HCT116 (cell line): ENCODE data around the gene KCNAB3. TPM values are rescaled to one million over a fixed set of nuclear protein-coding genes. Genes with fewer than 3 reads are reported as not detected.

Experiments used
- ATAC-seq: fragments of 200-7000 bp; cut with Tn5 transposase; 2 replicates; pipeline ENCODE4 v1.9.1; 2020; ENCODE audit warnings: mild to moderate bottlenecking, moderate library complexity
- BruUV-seq: library from RNA; stranded (reverse); fragments of 400-500 nt; replicated peaks from 2 replicates; lab custom pipeline; 2021; lab: Mats Ljungman, UMichigan
- CTCF ChIA-PET: fragments of 300-600 bp; sonication (Branson Sonifier 250); formaldehyde crosslinking; loops from one replicate; lab custom pipeline; 2021; ENCODE audit warnings: antibody characterized with exemption; lab: Charles Lee
- POLR2A ChIA-PET: fragments of 300-600, 350-600 bp; sonication (Branson Sonifier 250); formaldehyde crosslinking; loops from one replicate; lab custom pipeline; 2021; ENCODE audit warnings: antibody characterized with exemption; lab: Charles Lee
- RAD21 ChIA-PET, 2 experiments: fragments of 300-600 bp; sonication (Branson Sonifier 250); formaldehyde crosslinking; loops; one replicate each; lab custom pipeline; 2023; ENCODE audit warnings: low total read pairs in 2 of 2; ENCODE audit not compliant: uncharacterized antibody in 2 of 2, unreplicated experiment in 2 of 2, low non-redundant PET in 1 of 2; lab: Charles Lee
- DNase-seq: peaks from one replicate; pipeline ENCODE4 v3.0.0-alpha.2; 2010; ENCODE audit warnings: low read depth, low spot score
- H2AFZ ChIP-seq: fragments of 200-600 bp; shearing (Covaris generic), sonication (generic); 2 replicates; pipeline ENCODE4 v1.6.1; 2017; ENCODE audit warnings: low read depth, mixed run types, mixed read lengths, antibody characterized with exemption, low read length; ENCODE audit not compliant: poor library complexity, severe bottlenecking
- H3K27ac ChIP-seq: 2 replicates; pipeline ENCODE4 v1.5.1; 2012; ENCODE audit warnings: low read depth, low read length
- H3K27me3 ChIP-seq: fragments of 200-600 bp; sonication (generic); 2 replicates; pipeline ENCODE4 v1.6.1; 2016; ENCODE audit warnings: mixed run types, low read length, mixed read lengths; ENCODE audit not compliant: insufficient read depth
- H3K36me3 ChIP-seq, 2 experiments: fragments of 200-500 bp in 1 of 2; fragments of 200-600 bp in 1 of 2; sonication (Bioruptor generic) in 1 of 2; sonication (generic) in 1 of 2; 2 replicates each; pipeline versions ENCODE4 v1.5.1 to v1.6.1; 2014 to 2016; ENCODE audit warnings: low read length in 2 of 2, inconsistent platforms in 1 of 2, mixed read lengths in 1 of 2, mixed run types in 1 of 2; ENCODE audit not compliant: insufficient read depth in 2 of 2, control insufficient read depth in 1 of 2
- H3K4me1 ChIP-seq, 2 experiments: fragments of 200-600 bp in 1 of 2; sonication (generic) in 1 of 2; 2 replicates each; pipeline versions ENCODE4 v1.5.1 to v1.6.1; 2012 to 2017; ENCODE audit warnings: low read length in 2 of 2, inconsistent platforms in 1 of 2, mild to moderate bottlenecking in 1 of 2, mixed read lengths in 1 of 2, mixed run types in 1 of 2, moderate library complexity in 1 of 2; ENCODE audit not compliant: insufficient read depth in 2 of 2, control insufficient read depth in 1 of 2
- H3K4me2 ChIP-seq: fragments of 200-600 bp; sonication (generic); 2 replicates; pipeline ENCODE4 v1.6.1; 2017; ENCODE audit warnings: mixed run types, low read length, mixed read lengths
- H3K4me3 ChIP-seq, 2 experiments: fragments of 200-600 bp in 1 of 2; sonication (generic) in 1 of 2; replicated peaks in 1 of 2; 2 replicates each; pipeline ENCODE4 v1.5.1; 2011 to 2016; ENCODE audit warnings: low read length in 2 of 2, control low read depth in 1 of 2, low read depth in 1 of 2, mild to moderate bottlenecking in 1 of 2, mixed read lengths in 1 of 2, mixed run types in 1 of 2
- H3K79me2 ChIP-seq: fragments of 200-600 bp; sonication (generic); 2 replicates; pipeline ENCODE4 v1.6.1; 2017; ENCODE audit warnings: mild to moderate bottlenecking, mixed run types, low read length, moderate library complexity, mixed read lengths; ENCODE audit not compliant: insufficient read depth
- H3K9ac ChIP-seq: fragments of 200-600 bp; sonication (generic); 2 replicates; pipeline ENCODE4 v1.6.1; 2016; ENCODE audit warnings: low read length, mixed read lengths
- H3K9me2 ChIP-seq: fragments of 200-600 bp; sonication (generic), shearing (Covaris generic); 2 replicates; pipeline ENCODE4 v1.6.1; 2017; ENCODE audit warnings: mixed run types, mild to moderate bottlenecking, moderate library complexity; ENCODE audit not compliant: insufficient read depth
- H3K9me3 ChIP-seq, 2 experiments: fragments of 200-500 bp in 1 of 2; fragments of 200-600 bp in 1 of 2; sonication (Bioruptor generic) in 1 of 2; sonication (generic) in 1 of 2; 2 replicates each; pipeline ENCODE4 v1.6.1; 2014 to 2017; ENCODE audit warnings: low read length in 2 of 2, mixed read lengths in 2 of 2, inconsistent platforms in 1 of 2, low read depth in 1 of 2, mild to moderate bottlenecking in 1 of 2, mixed run types in 1 of 2, moderate library complexity in 1 of 2; ENCODE audit not compliant: control insufficient read depth in 1 of 2, insufficient read depth in 1 of 2
- H4K20me1 ChIP-seq: fragments of 200-600 bp; sonication (generic), shearing (Covaris generic); 2 replicates; pipeline ENCODE4 v1.6.1; 2017; ENCODE audit warnings: mixed run types, mild to moderate bottlenecking, moderate library complexity; ENCODE audit not compliant: insufficient read depth
- CBX3 ChIP-seq: IDR thresholded peaks from 2 replicates; pipeline ENCODE4 v1.6.1; 2012; ENCODE audit warnings: low read depth
- JUND ChIP-seq: IDR thresholded peaks from 2 replicates; pipeline ENCODE4 v1.6.1; 2012
- MAX ChIP-seq: IDR thresholded peaks from 2 replicates; pipeline ENCODE4 v1.6.1; 2012
- SP1 ChIP-seq: IDR thresholded peaks from 2 replicates; pipeline ENCODE4 v1.6.1; 2012; ENCODE audit warnings: low read depth
- ZBTB33 ChIP-seq: IDR thresholded peaks from 2 replicates; pipeline ENCODE4 v1.6.1; 2011; ENCODE audit warnings: mild to moderate bottlenecking, low read length, moderate library complexity; ENCODE audit not compliant: insufficient replicate concordance; ENCODE audit errors: extremely low read depth
- intact Hi-C: fragments of 100-400 bp; cut with micrococcal nuclease; formaldehyde crosslinking; loops from 2 replicates; pipeline ENCODE4 v1.10.0; 2022
- total RNA-seq: library from RNA; stranded (reverse); gene quantifications from one replicate; pipeline ENCODE4 v1.2.1, GENCODE V29; 2021; ENCODE audit not compliant: unreplicated experiment

The KCNAB3 gene
- total RNA-seq, 1 experiment from 2014 or later = 7.1 TPM

- TF ChIP-seq ZBTB33 (no peak), JUND (no peak), MAX (no peak)
Observed at GRCh38 chr17:7977039-7977438, 47.4 kb upstream of the KCNAB3 start (continued).

GRCh38 chr17:7974638-7975131 lies 45.0 kb upstream of the KCNAB3 start:
- POLR2A ChIA-PET = no interaction called here
- intact Hi-C loops = no loop called here
- H3K79me2 ChIP-seq = no peaks in the 10 kb centered on the region

More at GRCh38 chr17:7974638-7975131, 45.0 kb upstream of the KCNAB3 start:
- Histone ChIP-seq H3K27me3 (no peaks in the 10 kb centered on the region), H3K9me2 (no peaks in the 10 kb centered on the region), H3K9me3 (peaks cover 14 to 16% of the 10 kb centered on the region in 2 experiments; a peak in 3 of 4 replicates), H3K9ac (no peak overlapping the region), H3K4me1 (no peaks in the 10 kb centered on the region), H3K4me3 (no peak overlapping the region), H2AFZ (no peak overlapping the region), H3K4me2 (no peak overlapping the region), H3K36me3 (no peaks in the 10 kb centered on the region), H4K20me1 (no peaks in the 10 kb centered on the region), H3K27ac (no peak overlapping the region)
- CTCF ChIA-PET = interaction anchor here (0.9 kb wide), 1 partner anchor 16 kb away, joined by 3 read pairs; no protein-coding TSS in a partner anchor
- no peak for ATAC-seq
- RAD21 ChIA-PET = no interaction called here
- TF ChIP-seq CBX3 (peak; percentile 50; the same call in 1 of the 2 replicates), SP1 (no peak)
- DNase-seq = no peak
- no TSS peak for BruUV-seq
